Transverse colon (tissue), 4 donors: ENCODE data around the gene DGAT2.

Experiments used
- EP300 ChIP-seq: sonication (generic); formaldehyde crosslinking; IDR thresholded peaks from one replicate; pipeline ENCODE4 v1.6.1; 2017; ENCODE audit warnings: antibody characterized with exemption, low read depth
- POLR2A ChIP-seq: fragments of 450-650 bp; IDR thresholded peaks from one replicate; pipeline ENCODE4 v1.6.1; 2016; ENCODE audit warnings: antibody characterized with exemption, mild to moderate bottlenecking, moderate library complexity
- POLR2AphosphoS5 ChIP-seq, 3 donors: sonication (generic); formaldehyde crosslinking; IDR thresholded peaks; one replicate each; pipeline ENCODE4 v1.6.1; 2016; ENCODE audit warnings: antibody characterized with exemption in 3 of 3
- TF ChIP-seq, protein P1 (sequence below), 5 experiments: fragments of 200-600 bp in 3 of 5; fragments of 450-650 bp in 2 of 5; sonication (generic) in 3 of 5; IDR thresholded peaks; 1 replicate in 2 of 5; 2 replicates in 3 of 5; pipeline ENCODE4 v1.5.1; 2016 to 2017; ENCODE audit warnings: antibody characterized with exemption in 5 of 5, inconsistent platforms in 3 of 5, mild to moderate bottlenecking in 2 of 5, moderate library complexity in 1 of 5

GRCh38 chr11:75809991-75810390 lies 41.4 kb downstream of the DGAT2 start:
- TF ChIP-seq, protein P1, sequence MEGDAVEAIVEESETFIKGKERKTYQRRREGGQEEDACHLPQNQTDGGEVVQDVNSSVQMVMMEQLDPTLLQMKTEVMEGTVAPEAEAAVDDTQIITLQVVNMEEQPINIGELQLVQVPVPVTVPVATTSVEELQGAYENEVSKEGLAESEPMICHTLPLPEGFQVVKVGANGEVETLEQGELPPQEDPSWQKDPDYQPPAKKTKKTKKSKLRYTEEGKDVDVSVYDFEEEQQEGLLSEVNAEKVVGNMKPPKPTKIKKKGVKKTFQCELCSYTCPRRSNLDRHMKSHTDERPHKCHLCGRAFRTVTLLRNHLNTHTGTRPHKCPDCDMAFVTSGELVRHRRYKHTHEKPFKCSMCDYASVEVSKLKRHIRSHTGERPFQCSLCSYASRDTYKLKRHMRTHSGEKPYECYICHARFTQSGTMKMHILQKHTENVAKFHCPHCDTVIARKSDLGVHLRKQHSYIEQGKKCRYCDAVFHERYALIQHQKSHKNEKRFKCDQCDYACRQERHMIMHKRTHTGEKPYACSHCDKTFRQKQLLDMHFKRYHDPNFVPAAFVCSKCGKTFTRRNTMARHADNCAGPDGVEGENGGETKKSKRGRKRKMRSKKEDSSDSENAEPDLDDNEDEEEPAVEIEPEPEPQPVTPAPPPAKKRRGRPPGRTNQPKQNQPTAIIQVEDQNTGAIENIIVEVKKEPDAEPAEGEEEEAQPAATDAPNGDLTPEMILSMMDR (IDR thresholded peaks at IDR 0.05), result no peak
- TF ChIP-seq POLR2AphosphoS5 (IDR thresholded peaks at IDR 0.05) (no peak), POLR2A (no peak), EP300 (no peak)
